MG63 (cell line): ENCODE measurements around the gene LNX1. TPM values are rescaled to one million over a fixed set of nuclear protein-coding genes. Genes with fewer than 3 reads are reported as not detected.

Experiments
- DNase-seq: peaks from one replicate; pipeline ENCODE4 v3.0.0-alpha.2; 2020
- H3K27me3 ChIP-seq: fragments of 250-450 bp; sonication (Bioruptor Pico); 2 replicates; pipeline ENCODE4 v1.5.1; 2020; ENCODE audit warnings: mild to moderate bottlenecking, moderate library complexity
- H3K36me3 ChIP-seq: fragments of 250-450 bp; sonication (Bioruptor Pico); 2 replicates; pipeline ENCODE4 v1.5.1; 2020; ENCODE audit warnings: mild to moderate bottlenecking, moderate library complexity
- H3K4me3 ChIP-seq: fragments of 250-450 bp; sonication (Bioruptor Pico); 2 replicates; pipeline ENCODE4 v1.5.1; 2020; ENCODE audit warnings: mild to moderate bottlenecking, moderate library complexity
- H3K9me3 ChIP-seq: fragments of 250-450 bp; sonication (Bioruptor Pico); 2 replicates; pipeline ENCODE4 v1.5.1; 2020; ENCODE audit warnings: mild to moderate bottlenecking, moderate library complexity
- total RNA-seq: library from RNA; depleted of rRNA; stranded (reverse); fragments of >200 nt; shearing (Covaris generic); gene quantifications from 2 replicates; pipeline ENCODE4 v1.2.3, GENCODE V29; 2014; ENCODE audit warnings: low replicate concordance; rRNA removed

The LNX1 gene
- 7.4 and 16.5 TPM in 2 replicates for total RNA-seq

DNA sequence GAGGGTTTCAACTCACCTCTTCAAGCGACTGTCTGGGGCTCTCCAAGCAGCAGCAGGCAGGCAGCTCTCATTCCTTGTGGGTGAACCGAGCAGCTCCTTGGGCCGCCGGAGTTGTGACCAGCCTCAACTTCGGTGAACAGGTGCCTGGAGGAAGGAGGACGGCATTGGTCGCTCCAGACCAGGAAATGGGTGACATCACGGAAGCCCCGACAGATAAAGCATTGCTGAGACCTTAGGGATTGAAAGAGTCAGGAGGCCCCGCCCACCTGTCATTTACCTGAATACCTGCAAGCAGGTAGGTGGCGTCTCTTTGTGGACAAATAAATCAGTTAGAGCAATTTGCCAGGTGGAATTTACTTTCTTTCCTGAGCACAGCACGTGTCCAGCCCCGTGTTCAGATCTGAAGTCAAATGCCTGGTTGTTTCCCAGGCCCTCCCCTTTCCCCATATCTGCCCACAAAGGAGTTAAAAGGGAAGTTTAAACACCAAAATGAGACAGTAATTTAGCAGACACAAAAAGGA, at the start of gene LNX1:
LNX1 (minus strand) TSS at position 115 of the 521 bp plus-strand sequence. CDS start 17,484 bp downstream, outside the sequence.
- no peak for DNase-seq
- Histone ChIP-seq H3K9me3 (no peaks in the 10 kb centered on the region), H3K27me3 (no peaks in the 10 kb centered on the region), H3K36me3 (no peaks in the 10 kb centered on the region), H3K4me3 (no peak within 1 kb of the TSS)

GRCh38 chr4:53640576-53641453, 49.5 kb upstream of the LNX1 start:
- Histone ChIP-seq H3K27me3 (no peaks in the 10 kb centered on the region), H3K9me3 (no peaks in the 10 kb centered on the region; the same call in 1 of the 2 replicates), H3K4me3 (no peak overlapping the region), H3K36me3 (no peaks in the 10 kb centered on the region)
- peak; percentile 37 for DNase-seq

DNA sequence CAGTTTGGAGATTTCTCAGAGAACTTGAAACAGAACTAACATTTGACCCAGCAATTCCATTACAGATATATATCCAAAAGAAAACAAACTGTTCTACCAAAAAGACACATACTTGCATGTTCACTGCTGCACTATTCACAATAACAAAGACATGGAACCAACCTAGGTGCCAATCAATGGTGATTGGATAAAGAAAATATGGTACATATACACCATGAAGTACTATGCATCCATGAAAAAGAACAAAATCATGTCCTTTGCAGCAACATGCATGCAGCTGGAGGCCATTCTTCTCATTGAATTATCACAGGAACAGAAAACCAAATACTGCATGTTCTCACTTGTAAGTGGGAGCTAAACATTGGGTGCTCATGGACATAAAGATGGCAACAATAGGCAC, 47.6 kb upstream of the LNX1 start:
- no peaks in the 10 kb centered on the region for H3K36me3 ChIP-seq
- H3K4me3 ChIP-seq, result no peak overlapping the region
- H3K27me3 ChIP-seq, result no peaks in the 10 kb centered on the region
- H3K9me3 ChIP-seq, result no peaks in the 10 kb centered on the region; the same call in 1 of the 2 replicates
- DNase-seq, result no peak

DNA sequence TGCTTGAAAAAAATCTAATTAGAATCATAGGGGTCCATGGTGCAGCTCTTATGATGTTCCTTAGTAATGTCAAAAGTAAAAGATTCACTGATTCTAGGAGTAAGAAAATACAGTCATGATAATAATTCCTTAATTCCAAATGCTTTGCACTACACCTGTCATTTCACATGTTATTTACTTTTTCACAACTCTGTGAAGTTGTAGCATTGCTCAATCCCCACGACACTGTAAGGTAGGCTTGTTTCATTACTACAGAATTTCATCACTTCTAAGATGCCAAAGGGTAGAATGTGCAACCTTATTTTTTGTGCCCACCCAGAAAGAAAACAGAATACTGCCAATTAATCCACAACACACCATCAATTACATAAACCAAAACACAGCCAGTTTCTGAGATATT, 46.1 kb upstream of the LNX1 start:
- no peak overlapping the region for H3K4me3 ChIP-seq
- no peaks in the 10 kb centered on the region; the same call in 1 of the 2 replicates for H3K9me3 ChIP-seq
- no peaks in the 10 kb centered on the region for H3K36me3 ChIP-seq
- no peak for DNase-seq
- H3K27me3 ChIP-seq, result no peaks in the 10 kb centered on the region; the same call in 1 of the 2 replicates

GRCh38 chr4:53635697-53636483, 44.6 kb upstream of the LNX1 start:
- Histone ChIP-seq H3K36me3 (no peaks in the 10 kb centered on the region), H3K9me3 (no peaks in the 10 kb centered on the region; the same call in 1 of the 2 replicates), H3K27me3 (no peaks in the 10 kb centered on the region; the same call in 1 of the 2 replicates), H3K4me3 (no peak overlapping the region)
- DNase-seq, result no peak

GRCh38 chr4:53633608-53634007, 42.3 kb upstream of the LNX1 start:
- Histone ChIP-seq H3K27me3 (no peaks in the 10 kb centered on the region; the same call in 1 of the 2 replicates), H3K9me3 (no peaks in the 10 kb centered on the region; the same call in 1 of the 2 replicates), H3K36me3 (no peaks in the 10 kb centered on the region), H3K4me3 (no peak overlapping the region)
- DNase-seq, result no peak

DNA sequence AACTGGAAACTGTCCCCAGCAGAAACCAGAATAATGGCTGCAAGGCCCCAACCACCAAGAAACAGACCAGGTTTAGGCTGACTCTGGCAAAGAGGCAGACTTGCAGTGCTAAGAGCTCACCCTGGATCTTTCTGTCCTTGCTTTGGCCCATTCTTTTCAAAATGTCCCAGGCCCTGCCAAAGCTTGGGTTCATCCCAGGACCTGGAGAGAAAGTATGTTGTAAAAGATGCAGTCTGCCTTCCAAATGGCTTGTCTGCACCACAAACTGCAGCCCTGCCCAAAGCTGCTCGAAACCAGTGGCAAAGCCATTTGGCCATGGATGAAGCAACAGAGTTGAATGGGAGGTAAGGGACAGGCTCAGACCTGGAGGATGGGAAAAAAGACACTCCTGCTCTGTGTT, 38.0 kb upstream of the LNX1 start:
- H3K4me3 ChIP-seq, result no peak overlapping the region
- H3K27me3 ChIP-seq, result no peaks in the 10 kb centered on the region; the same call in 1 of the 2 replicates
- no peaks in the 10 kb centered on the region for H3K9me3 ChIP-seq
- H3K36me3 ChIP-seq, result no peaks in the 10 kb centered on the region
- DNase-seq, result no peak

DNA sequence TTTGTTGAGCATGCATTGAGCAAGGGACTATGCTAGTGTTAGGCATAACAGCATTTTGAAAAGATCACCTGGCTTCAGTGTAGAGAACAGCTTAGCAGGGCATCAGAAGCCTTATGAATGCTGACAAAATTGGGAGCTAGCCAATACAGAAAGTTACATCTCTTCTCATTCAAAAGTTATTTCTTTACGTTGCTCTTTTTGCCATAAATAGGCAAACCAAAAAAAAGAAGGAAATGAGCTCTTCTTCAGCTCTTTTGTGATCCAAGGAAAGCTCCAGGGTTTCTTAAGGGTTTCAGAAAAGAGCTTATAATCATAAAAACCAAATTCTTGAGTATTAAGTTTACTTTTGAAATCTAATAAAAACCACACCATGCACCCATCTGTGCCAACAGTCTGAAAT, 35.2 kb upstream of the LNX1 start:
- H3K27me3 ChIP-seq, result no peaks in the 10 kb centered on the region
- H3K36me3 ChIP-seq, result no peaks in the 10 kb centered on the region
- no peak for DNase-seq
- no peak overlapping the region for H3K4me3 ChIP-seq
- no peaks in the 10 kb centered on the region for H3K9me3 ChIP-seq

DNA sequence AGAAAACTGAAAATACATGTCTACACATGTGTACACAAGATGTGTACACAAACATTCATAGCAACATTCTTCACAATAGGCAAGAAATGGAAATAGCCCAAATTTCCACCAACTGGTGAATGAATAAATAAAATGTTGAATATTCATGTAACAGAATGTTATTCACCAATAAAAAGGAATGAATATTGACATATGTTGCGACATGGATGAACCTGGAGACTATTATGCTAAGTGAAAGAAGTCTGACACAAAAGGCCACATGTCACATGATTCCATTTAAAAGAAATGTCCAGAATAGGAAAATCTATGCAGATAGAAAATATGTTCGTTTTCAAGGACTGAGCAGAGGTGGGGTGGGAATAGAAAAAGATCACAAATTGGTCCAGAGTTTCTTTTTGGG, 34.6 kb upstream of the LNX1 start:
- no peaks in the 10 kb centered on the region for H3K9me3 ChIP-seq
- H3K27me3 ChIP-seq, result no peaks in the 10 kb centered on the region
- H3K36me3 ChIP-seq, result no peaks in the 10 kb centered on the region
- no peak overlapping the region for H3K4me3 ChIP-seq
- DNase-seq, result no peak

GRCh38 chr4:53622739-53623151, 31.5 kb upstream of the LNX1 start:
- H3K4me3 ChIP-seq, result no peak overlapping the region
- no peaks in the 10 kb centered on the region for H3K9me3 ChIP-seq
- peak; percentile 54 for DNase-seq
- no peaks in the 10 kb centered on the region for H3K36me3 ChIP-seq
- no peaks in the 10 kb centered on the region for H3K27me3 ChIP-seq

GRCh38 chr4:53620956-53621355, 29.7 kb upstream of the LNX1 start:
- H3K36me3 ChIP-seq, result no peaks in the 10 kb centered on the region
- no peak for DNase-seq
- H3K4me3 ChIP-seq, result no peak overlapping the region
- no peaks in the 10 kb centered on the region for H3K9me3 ChIP-seq
- H3K27me3 ChIP-seq, result no peaks in the 10 kb centered on the region

DNA sequence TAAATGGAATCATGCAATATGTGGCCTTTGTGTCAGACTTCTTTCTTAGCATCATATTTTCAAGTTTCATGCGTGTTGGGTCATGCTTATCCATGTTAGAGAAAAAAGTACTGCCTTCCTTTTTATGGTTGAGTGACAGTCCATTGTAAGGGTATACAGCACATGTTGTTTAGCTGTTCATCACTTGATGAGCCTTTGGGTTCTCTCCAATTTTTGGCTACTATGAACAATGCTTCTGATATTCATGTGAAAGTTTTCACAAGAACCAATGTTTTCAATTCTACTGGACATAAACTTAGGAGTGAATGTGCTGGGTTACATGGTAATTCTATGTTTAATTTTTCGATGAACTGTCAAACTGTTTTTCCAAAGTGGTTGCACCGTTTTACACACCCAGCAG, 28.1 kb upstream of the LNX1 start:
- H3K4me3 ChIP-seq, result no peak overlapping the region
- no peaks in the 10 kb centered on the region for H3K36me3 ChIP-seq
- no peaks in the 10 kb centered on the region for H3K9me3 ChIP-seq
- H3K27me3 ChIP-seq, result no peaks in the 10 kb centered on the region
- DNase-seq, result no peak

DNA sequence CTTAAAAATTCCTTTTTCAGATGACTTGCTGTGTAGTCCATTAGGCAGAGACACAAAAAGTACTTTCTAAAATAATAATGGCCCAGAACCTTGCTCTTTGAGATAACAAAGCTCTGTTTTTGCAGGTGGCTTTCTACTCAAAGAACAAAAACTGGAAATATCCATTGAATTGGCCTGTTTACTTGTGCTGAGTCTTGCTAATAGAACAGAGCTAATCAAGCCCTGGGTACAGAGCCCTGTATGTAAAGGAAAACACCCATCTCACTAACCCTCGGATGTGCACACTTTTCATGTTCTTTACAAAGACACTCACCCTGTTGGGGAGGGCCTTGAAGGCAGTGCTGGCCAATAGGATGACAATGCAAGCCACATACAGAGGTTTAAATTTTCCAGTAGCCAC, 27.0 kb upstream of the LNX1 start:
- H3K4me3 ChIP-seq, result no peak overlapping the region
- DNase-seq, result no peak
- H3K36me3 ChIP-seq, result no peaks in the 10 kb centered on the region
- no peaks in the 10 kb centered on the region for H3K27me3 ChIP-seq
- no peaks in the 10 kb centered on the region for H3K9me3 ChIP-seq

GRCh38 chr4:53617101-53617680, 25.9 kb upstream of the LNX1 start:
- no peak overlapping the region for H3K4me3 ChIP-seq
- no peak for DNase-seq
- no peaks in the 10 kb centered on the region for H3K9me3 ChIP-seq
- no peaks in the 10 kb centered on the region for H3K36me3 ChIP-seq
- H3K27me3 ChIP-seq, result no peaks in the 10 kb centered on the region

DNA sequence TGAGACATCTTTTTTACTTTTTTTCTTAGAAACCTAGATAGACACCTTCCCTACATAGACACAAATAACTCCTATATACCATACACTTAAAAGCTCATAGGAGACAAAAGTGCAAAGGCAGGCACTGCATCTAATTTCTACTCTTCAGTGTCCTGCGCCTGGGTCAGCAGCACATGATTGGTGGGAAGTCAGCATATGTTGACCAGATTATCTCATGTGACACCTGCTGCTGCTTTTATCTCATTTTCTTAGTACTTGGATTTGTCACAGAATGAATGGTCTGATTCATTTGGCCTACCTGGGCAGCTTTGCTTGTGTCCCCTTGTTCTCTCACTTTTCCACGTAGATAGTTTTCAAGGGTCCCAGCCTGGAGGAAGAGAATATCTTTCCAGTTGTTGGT, 24.9 kb upstream of the LNX1 start:
- H3K9me3 ChIP-seq, result no peaks in the 10 kb centered on the region
- no peak for DNase-seq
- no peaks in the 10 kb centered on the region for H3K27me3 ChIP-seq
- H3K36me3 ChIP-seq, result no peaks in the 10 kb centered on the region
- H3K4me3 ChIP-seq, result no peak overlapping the region

- Histone ChIP-seq H3K27me3 (no peaks in the 10 kb centered on the region), H3K36me3 (no peaks in the 10 kb centered on the region)
- no peak for DNase-seq
Observed at GRCh38 chr4:53614591-53614990, 23.3 kb upstream of the LNX1 start.

DNA sequence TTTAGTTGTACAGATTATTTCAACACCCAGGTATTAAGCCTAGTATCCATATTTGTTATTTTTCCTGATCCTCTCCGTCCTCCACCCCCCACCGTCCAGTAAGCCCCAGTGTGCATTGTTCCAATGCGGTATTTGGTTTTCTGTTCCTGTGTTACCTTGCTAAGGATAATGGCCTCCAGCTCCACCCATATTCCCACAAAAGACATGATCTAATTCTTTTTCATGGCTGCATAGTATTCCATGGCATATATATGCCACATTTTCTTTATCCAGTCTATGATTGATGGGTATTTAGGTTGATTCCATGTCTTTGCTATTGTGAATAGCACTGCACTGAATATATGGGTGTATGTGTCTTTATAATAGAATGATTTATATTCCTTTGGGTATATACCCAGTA, 22.1 kb upstream of the LNX1 start:
- no peak for DNase-seq
- H3K9me3 ChIP-seq, result peaks cover 5% of the 10 kb centered on the region
- no peaks in the 10 kb centered on the region for H3K27me3 ChIP-seq
- H3K36me3 ChIP-seq, result no peaks in the 10 kb centered on the region
- H3K4me3 ChIP-seq, result no peak overlapping the region

More at GRCh38 chr4:53614591-53614990, 23.3 kb upstream of the LNX1 start:
- no peak overlapping the region for H3K4me3 ChIP-seq
- H3K9me3 ChIP-seq, result no peaks in the 10 kb centered on the region
